Measurements from ENCODE around the gene NKX6-1. TPM values are rescaled to one million over a fixed set of nuclear protein-coding genes. Genes with fewer than 3 reads are reported as not detected.

The NKX6-1 gene
- total RNA-seq, 1 donor from 2014 or later, result 14.9 TPM

- H3K27ac Mint-ChIP-seq, result no peak overlapping the region
- no peak for TF ChIP-seq CTCF (conservative IDR thresholded peaks at IDR 0.05)
- no peak for DNase-seq (ENCODE audit: extremely low spot score, unreplicated experiment)
- no peaks in the 10 kb centered on the region for H3K27me3 Mint-ChIP-seq
- H3K4me1 Mint-ChIP-seq (ENCODE audit: unreplicated experiment), result peaks cover 17% of the 10 kb centered on the region
- H3K9me3 Mint-ChIP-seq, result no peaks in the 10 kb centered on the region
- no peaks in the 10 kb centered on the region for H3K36me3 Mint-ChIP-seq
- no peak overlapping the region for H3K4me3 Mint-ChIP-seq
Measured at GRCh38 chr4:84530871-84531270, 31.8 kb upstream of the NKX6-1 start.

- Mint-ChIP-seq H3K27me3 (no peaks in the 10 kb centered on the region), H3K9me3 (no peaks in the 10 kb centered on the region), H3K36me3 (no peaks in the 10 kb centered on the region), H3K4me3 (no peak overlapping the region), H3K27ac (no peak overlapping the region), H3K4me1 (ENCODE audit: unreplicated experiment) (peaks cover 17% of the 10 kb centered on the region)
- no peak for DNase-seq (ENCODE audit: extremely low spot score, unreplicated experiment)
- TF ChIP-seq CTCF (conservative IDR thresholded peaks at IDR 0.05), result no peak
Measured at GRCh38 chr4:84530454-84530853, 31.4 kb upstream of the NKX6-1 start.

GRCh38 chr4:84529169-84529751 lies 30.2 kb upstream of the NKX6-1 start:
- Mint-ChIP-seq H3K4me1 (ENCODE audit: unreplicated experiment) (peaks cover 17% of the 10 kb centered on the region), H3K36me3 (no peaks in the 10 kb centered on the region), H3K27me3 (no peaks in the 10 kb centered on the region), H3K4me3 (no peak overlapping the region), H3K27ac (no peak overlapping the region), H3K9me3 (no peaks in the 10 kb centered on the region)
- peak; percentile 87 for TF ChIP-seq CTCF (conservative IDR thresholded peaks at IDR 0.05)
- no peak for DNase-seq (ENCODE audit: extremely low spot score, unreplicated experiment)

GRCh38 chr4:84527391-84527790 lies 28.3 kb upstream of the NKX6-1 start:
- H3K36me3 Mint-ChIP-seq, result no peaks in the 10 kb centered on the region
- DNase-seq (ENCODE audit: extremely low spot score, unreplicated experiment), result no peak
- H3K27me3 Mint-ChIP-seq, result peaks cover 5% of the 10 kb centered on the region
- H3K4me3 Mint-ChIP-seq, result no peak overlapping the region
- no peak overlapping the region for H3K27ac Mint-ChIP-seq
- H3K4me1 Mint-ChIP-seq (ENCODE audit: unreplicated experiment), result peaks cover 17% of the 10 kb centered on the region
- TF ChIP-seq CTCF (conservative IDR thresholded peaks at IDR 0.05), result no peak
- no peaks in the 10 kb centered on the region for H3K9me3 Mint-ChIP-seq

- no peak for DNase-seq (ENCODE audit: extremely low spot score, unreplicated experiment)
- TF ChIP-seq CTCF (conservative IDR thresholded peaks at IDR 0.05), result no peak
- Mint-ChIP-seq H3K27me3 (peaks cover 22% of the 10 kb centered on the region), H3K4me3 (no peak overlapping the region), H3K4me1 (ENCODE audit: unreplicated experiment) (no peaks in the 10 kb centered on the region), H3K36me3 (no peaks in the 10 kb centered on the region), H3K9me3 (no peaks in the 10 kb centered on the region), H3K27ac (no peak overlapping the region)
Measured at GRCh38 chr4:84515075-84515474, 16.0 kb upstream of the NKX6-1 start.

- Mint-ChIP-seq H3K36me3 (no peaks in the 10 kb centered on the region), H3K9me3 (no peaks in the 10 kb centered on the region), H3K4me3 (no peak overlapping the region), H3K27me3 (peaks cover 30% of the 10 kb centered on the region), H3K27ac (no peak overlapping the region), H3K4me1 (ENCODE audit: unreplicated experiment) (no peaks in the 10 kb centered on the region)
- no peak for TF ChIP-seq CTCF (conservative IDR thresholded peaks at IDR 0.05)
- DNase-seq (ENCODE audit: extremely low spot score, unreplicated experiment), result no peak
Measured at GRCh38 chr4:84512277-84512676, 13.2 kb upstream of the NKX6-1 start.
